ENCODE results near the gene POLE4.

The POLE4 gene, protein sequence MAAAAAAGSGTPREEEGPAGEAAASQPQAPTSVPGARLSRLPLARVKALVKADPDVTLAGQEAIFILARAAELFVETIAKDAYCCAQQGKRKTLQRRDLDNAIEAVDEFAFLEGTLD

DNA sequence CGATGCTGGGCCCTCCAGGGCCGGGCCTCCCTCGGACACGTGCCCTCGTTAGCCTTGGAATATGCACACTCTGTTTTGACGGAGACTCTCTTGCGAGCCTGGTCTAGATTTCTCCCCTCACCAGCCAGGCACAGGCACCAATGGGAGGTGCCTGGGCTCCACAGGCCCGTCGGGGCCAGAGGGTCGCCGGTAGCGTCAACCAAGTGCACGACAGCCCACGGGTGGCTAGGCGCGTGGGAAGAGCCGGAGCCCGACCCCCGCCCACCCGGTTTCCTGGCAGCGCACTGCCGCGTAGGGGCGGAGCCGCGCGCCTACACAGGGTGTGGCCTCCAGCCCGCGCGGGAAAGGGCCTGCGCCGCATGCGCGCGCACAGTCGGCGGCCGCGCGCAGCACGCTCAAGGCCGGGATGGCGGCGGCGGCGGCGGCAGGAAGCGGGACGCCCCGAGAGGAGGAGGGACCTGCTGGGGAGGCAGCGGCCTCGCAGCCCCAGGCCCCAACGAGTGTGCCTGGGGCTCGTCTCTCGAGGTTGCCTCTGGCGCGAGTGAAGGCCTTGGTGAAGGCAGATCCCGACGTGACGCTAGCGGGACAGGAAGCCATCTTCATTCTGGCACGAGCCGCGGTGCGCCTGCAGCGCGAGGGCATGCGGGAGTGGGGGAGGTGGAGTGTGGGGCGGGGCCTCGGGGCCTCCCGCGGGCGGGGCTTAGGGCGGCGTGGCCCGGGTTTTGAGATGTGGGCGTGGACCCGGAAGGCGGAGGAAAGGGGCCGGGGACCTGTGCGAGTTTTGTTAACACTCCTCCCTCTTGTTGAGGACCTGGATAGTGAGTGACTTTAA, at the start of gene POLE4:
POLE4 (plus strand) TSS at position 370 of the 832 bp plus-strand sequence; CDS start at position 407, 37 bp downstream.
- peak; percentile 63 for DNase-seq

DNA sequence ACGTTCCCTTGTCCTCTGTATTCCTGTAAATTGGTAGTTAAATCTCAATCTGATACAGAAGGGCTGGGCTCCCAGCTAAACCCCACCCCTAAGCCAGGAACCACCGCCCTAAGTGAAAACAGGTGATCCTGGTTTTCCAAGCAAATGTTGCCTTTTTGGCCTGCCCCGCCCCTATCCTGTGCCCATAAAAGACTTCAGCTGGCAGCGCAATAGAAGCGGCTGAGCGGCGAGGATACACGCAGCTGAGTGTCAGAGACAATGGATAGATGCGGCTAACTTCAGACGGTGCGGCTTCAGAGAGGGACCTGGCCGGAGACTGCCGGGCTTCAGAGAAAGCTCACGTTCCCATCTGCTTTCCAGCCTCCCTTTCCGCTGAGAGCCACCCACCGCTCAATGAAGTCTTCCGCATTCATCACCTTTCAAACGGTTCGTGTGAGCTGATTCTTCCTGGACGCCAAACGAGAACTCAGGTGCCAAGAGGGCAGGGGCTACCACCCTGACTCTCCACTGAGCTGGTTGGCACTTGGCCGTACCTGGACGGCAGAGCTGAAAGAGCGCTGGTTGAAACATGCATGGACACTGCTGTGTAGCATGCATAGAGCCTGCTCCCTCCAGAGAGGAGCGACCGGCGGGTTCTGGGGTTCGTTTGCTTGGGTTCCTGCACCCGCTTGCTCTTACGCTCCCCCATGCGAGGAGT, 49.5 kb upstream of the POLE4 start:
- no peak for DNase-seq

GRCh38 chr2:74910245-74910644, 48.2 kb upstream of the POLE4 start:
- no peak for DNase-seq

DNA sequence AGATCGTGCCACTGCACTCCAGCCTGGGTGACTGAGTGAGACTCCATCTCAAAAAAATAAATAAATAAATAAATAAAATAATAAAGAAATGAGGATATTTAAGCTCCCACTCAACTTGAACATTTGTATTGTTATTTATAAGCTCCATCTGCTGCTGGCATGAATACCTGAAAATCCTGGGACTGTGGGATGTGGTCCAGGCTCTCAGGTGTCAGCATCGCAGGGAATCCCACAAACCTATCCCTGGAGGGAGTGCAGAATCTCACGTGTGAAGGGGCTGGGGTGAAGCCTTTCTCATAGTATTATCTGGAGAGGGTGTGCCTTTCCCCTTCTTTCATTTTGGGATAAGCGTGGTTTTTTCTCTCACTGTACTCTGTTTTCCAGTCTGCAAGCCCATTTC, 47.4 kb upstream of the POLE4 start:
- no peak for DNase-seq

DNA sequence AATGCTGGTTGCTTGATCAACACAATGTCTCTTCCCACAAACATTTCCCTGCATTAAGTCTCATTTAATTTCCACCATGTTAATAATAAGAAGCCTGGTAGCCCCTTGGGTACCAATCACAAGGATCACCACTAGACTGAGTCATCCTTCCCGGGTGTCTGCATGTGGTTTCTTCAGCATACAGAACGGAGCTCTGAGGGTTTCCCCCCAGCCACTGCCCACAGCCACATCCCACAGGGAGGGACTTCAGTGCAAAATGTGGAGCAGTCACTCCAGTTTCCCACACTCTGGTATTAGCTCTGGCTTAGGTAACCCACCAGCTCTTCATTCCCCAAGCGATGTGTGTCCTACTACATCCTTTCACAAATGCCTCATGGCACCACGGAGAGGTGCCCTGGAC, 42.7 kb upstream of the POLE4 start:
- no peak for DNase-seq

DNA sequence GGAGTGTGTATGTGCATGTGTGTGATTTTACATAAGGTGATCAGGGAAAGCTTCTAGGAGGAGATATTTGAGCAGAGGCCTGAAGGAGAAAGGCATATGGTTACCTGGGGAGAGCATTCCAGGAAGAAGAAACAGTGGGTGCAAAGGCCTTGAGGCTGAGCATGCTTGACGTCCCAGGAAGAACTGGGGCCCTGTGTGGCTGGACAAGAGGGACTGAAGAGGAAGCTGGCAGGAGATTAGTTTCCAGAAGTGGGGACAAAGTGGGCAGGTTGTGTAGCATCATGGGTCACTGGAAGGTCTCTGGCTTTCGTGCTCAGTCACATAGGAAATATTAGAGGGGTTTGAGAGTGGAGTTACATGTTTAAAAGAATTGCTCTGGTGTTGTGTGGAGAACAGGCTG, 42.0 kb upstream of the POLE4 start:
- DNase-seq: no peak

DNA sequence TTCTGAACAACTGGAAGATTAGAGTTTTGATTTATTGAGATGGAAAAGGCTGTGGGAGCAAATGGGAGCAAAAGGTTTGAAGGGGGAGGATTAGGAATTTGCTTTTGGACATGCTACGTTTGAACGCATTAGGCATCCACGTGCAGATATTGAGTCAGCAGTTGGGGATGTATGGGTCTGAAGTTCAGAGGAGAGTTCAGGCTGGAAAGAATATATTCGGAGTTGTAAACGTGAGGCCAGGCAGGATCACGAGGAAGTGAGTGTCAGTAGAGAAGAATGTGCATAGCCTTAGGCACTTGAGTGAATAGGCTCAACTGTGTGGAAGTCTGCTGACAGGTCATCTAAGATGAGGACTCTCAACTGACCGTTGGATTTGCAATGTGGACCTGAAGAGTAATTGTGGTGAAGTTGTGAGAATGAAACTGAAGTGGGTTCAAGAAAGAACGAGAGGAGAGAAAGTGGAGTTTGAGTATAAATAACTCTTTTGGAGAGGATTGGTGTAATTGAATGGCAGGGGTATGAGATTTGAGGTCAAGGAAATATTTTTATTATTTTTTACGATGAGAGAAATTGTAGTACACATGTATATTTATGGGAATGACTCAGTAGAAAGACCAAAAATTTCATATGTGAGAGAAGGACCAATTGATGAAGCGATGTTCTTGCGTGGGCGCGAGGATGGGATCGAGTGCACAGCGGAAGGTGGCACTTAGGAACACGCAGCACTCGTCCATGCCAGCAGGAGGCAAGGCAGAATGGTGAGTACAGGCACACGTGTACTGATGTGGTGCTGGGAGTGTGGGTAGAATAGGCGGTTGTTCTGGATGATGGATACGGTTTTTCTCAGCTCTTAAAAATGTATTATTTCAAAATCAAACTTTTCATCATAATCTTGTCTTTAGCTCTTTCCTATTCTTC, 40.5 kb upstream of the POLE4 start:
- DNase-seq: no peak

DNA sequence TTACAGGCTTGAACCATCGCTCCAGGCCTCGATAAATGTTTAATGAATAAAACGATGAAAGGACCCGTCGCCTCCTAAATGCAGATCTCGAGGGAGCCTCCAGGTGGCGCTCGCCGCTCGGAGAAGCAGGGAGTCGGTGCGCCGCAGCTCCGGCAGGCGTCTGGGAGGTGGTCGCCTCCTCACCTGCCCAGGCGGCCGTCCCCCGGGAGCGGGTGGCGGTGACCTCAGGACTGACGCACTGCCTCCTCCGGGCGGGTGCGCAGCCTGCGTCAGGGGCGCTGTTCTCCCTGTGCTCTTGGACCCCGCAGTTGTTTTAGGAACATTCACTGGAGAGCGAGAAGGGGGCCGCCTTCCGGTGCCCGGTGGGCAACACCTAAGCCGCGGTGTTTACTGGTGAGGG, 38.6 kb upstream of the POLE4 start:
- peak; percentile 68 for DNase-seq

DNA sequence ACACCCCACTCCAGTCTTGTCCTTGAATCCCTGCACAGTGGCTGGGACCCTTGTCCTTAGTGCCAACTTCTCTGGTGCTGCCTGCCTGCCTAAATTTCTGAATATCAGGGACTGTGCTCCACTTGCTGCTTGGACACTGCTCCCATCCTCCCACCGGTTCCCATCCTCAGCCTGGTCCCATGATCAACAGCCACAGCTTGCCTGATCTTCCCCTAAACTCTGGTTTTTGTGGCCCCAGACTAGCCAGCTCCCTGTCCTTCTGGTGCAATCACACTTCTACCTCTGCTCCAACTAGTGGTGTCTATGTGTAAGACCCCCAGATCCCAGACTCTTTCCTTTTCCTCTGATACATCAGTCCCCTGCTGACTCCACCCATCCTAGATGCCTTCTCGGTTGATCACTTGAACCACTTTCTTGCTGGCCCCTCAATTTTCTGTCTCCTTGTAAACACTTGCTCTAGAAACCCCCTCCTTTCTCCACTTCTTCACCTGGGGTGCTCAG, 37.2 kb upstream of the POLE4 start:
- DNase-seq: no peak

DNA sequence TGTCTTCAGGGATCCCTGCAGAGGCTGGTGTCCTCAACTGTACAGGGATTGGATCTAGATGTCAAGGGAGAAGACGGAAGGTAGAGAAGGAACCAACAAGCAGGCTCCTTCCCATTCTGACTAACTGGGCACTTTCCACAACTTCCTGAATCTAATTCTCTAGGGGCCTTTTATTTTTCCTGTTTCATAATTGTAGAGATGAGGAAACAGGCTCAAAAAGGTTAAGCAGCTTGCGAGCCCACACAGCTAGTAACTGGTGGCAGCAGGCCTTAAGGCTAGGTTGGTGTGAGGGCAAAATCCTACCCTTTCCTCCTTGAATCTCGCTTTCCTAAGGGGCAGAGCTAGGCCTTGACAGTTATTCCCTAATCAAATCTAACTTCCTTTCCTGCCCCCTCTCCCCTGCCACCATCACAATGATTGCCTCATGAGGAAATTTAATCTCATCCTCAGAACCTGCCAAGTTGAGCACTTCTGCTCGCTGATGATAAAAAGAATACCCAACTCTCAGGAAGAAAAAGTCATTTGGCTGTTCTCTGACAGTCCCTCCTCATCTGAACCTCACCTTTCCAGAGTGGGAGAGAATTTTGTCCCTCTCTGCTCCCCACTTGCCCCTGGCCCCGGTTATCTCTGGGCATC, 35.7 kb upstream of the POLE4 start:
- DNase-seq: no peak

DNA sequence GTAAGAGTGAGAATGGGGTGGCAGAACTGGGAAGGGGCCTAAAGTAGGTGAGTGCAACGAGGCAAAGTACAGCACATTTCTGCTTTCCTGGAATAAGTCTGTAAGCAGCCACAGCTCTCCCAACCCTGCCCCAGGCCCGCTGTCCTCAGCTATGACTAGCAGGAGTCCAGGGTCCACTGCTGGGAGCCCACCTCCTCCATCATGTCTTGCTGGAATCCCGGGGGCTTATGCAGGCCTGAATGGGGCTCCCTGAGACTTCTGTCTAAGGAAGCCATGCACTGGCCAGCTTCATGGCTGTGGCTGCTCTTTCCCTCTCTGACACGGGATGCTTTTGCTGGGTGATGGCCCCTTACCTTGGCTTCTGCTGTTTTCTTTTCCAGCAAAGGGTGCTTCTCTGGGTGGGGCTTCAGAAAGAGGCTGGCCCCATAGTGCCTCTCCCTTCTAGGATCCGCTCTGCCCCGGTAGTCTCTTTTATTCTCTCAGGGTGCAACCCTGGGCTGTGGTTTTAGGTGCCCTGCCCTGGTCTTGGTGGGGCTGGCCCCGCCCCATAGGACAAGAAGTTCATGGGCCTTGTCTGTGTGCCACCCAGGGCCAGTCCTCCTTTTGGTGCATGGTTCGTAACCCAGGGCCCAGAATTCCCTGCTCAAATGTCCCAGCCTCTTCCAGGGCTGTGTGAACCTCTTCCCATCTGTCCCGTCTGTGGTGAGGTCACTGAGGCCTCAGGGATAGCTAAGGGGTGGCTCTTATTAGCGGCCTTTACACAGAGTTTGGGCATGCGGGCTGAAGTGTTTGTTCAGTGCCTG, 33.8 kb upstream of the POLE4 start:
- no peak for DNase-seq

- DNase-seq: no peak
Observed at GRCh38 chr2:74925361-74925786, 33.1 kb upstream of the POLE4 start.

GRCh38 chr2:74927621-74928020, 30.8 kb upstream of the POLE4 start:
- no peak for DNase-seq

DNA sequence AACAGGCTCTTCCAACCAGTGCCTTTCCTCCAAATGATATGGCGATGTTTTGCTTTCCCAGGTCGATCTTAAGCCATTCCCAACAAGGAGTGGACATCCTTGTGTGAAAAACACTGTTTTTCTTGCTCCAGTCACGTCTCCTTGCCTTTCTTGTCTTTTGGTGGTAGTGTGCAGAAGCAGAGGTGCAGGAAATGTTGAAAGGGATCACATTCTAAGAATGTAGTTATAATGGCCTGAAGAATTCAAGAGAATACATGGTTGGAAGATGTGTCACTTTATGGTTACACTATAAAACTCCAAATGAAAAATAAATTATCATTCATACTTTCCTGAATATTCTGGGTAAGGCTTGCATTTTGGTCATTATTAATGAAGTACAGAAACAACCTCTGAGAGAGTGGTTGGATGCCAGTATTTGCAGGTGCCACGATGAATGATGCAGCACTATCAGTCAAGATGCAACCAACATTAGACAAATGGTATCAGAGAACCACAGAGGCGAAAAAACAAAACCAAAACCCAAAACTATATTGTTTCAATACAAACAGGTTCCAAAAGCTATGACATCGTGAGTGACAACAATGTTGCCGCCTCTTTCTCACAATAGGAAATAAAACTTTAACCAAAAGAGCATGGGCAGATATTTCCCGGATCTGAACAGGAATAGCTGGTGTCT, 27.5 kb upstream of the POLE4 start:
- no peak for DNase-seq

DNA sequence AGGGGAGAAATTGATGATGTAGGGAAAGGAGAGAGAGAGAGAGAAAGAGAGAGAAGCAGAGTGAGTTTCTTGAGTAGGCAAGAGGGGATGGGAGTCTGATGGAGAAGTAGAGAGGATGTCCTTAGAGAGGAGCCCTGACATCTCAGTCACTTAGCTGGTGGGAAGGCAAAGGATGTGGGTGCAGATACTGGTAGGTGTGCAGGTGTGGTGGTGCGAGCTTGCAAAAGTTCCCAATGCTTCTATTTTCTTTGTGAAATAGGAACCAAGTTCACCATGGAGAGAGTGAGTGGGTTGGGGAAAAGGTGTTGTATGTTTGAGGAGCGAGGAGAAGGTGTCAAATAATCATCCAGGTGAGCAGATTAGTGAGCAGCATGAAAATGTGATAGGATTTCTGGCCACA, 26.5 kb upstream of the POLE4 start:
- no peak for DNase-seq

GRCh38 chr2:74935975-74936391, 22.5 kb upstream of the POLE4 start:
- no peak for DNase-seq

- DNase-seq: no peak
Observed at GRCh38 chr2:74937221-74937880, 21.1 kb upstream of the POLE4 start.

DNA sequence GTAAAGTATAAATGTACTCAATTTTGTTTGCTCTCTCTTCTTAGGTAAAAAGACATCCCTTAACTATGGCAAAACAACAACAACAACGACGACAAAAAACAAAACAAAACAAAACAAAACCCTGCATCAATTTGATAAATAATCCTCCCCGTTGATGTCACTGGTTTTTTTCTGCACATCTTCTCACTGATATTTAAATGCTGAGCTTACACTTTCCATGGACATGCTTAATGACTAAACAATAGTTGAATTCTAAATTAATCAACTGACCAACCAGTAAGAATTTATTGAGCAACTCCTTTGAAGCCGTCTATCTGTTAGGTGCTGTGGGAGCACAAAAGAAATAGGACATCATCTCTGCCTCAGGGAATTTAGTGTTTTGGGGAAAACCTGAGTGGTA, 20.2 kb upstream of the POLE4 start:
- DNase-seq: no peak

DNA sequence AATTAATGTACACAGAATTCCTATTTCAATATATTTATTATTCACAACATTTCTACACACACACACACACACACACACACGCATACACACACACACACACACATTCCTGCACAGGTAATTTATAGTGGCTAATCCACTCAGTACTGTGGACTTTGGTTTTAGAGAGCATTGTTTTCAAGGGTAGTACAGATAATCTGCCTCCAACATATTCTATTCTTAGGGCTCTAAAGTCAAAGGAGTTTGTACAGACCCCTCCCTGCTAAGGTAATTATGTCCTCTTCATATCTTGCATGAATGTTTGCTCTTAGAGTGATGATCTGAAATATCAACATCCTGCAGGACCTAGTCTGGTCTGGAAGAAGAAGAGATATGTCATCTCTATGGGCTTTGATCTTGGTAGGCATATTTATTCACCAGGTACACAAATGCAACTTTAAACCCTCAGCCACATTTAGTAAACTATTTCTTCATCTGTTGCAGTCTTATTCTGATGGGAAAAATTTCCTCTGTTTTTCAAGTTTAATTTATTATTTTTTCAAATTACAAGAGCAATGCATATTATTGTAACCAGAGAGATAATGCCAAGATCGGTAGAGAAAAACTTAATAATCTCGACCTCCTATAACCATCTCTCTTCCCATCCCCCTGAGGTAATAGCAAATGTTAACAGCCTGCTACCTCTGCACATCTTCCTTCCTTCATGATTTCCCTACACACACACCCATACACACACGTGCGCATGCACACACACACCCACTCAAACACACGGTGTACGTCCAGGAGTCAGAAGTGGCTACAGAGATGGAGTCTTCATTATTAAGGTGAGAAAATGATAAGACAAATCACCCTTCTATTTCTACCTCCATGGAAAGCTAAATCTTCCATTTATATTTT, 18.3 kb upstream of the POLE4 start:
- no peak for DNase-seq
